ENCODE measurements around the gene TPM1.

GRCh38 chr15:63022663-63023062 lies 19.9 kb upstream of the TPM1 start:
- TF ChIP-seq CTCF (IDR thresholded peaks at IDR 0.05 in 4 of 5, conservative IDR thresholded peaks at IDR 0.05 in 1 of 5) (no peak), POLR2A (IDR thresholded peaks at IDR 0.05) (no peak)

Data from gastrocnemius medialis (tissue), 4 donors.